ENCODE data around the gene ACOXL. TPM values are rescaled to one million over a fixed set of nuclear protein-coding genes. Genes with fewer than 3 reads are reported as not detected.

Gene ACOXL
- total RNA-seq, 2 experiments from 2014 or later = 0.26 to 0.41 TPM

DNA sequence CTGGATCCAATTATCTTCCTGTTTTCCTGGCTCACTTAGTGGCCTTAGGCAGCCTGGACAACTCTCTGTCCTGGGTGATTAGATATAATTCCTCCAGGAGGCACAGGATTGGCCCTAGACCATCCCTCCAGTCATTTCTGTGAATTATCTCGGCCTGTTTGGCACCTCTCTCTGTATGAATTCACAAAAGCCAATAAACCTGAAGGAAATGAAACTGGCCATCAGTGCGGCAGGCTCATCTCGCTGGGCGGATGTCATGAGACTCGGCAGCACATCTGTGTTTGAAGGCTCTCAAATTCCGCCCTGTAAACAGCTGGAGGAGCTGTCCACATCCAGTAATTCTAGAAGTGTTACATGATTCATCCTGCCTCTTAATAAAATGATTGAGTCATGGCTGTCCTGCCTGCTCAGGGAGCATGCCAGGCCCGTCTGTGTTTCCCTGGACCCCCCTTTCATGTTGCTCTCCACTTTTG lies 38.6 kb downstream of the ACOXL start:
- POLR2A ChIA-PET = no interaction called here
- Mint-ChIP-seq H3K4me1 (ENCODE audit: low read depth) (no peaks in the 10 kb centered on the region), H3K27me3 (peaks cover 33% of the 10 kb centered on the region), H3K9me3 (no peaks in the 10 kb centered on the region), H3K36me3 (no peaks in the 10 kb centered on the region), H3K4me3 (no peak overlapping the region), H3K27ac (no peak overlapping the region)
- intact Hi-C loops (cut with micrococcal nuclease) = no loop called here
- no peak for DNase-seq
- CTCF ChIA-PET = no interaction called here

DNA sequence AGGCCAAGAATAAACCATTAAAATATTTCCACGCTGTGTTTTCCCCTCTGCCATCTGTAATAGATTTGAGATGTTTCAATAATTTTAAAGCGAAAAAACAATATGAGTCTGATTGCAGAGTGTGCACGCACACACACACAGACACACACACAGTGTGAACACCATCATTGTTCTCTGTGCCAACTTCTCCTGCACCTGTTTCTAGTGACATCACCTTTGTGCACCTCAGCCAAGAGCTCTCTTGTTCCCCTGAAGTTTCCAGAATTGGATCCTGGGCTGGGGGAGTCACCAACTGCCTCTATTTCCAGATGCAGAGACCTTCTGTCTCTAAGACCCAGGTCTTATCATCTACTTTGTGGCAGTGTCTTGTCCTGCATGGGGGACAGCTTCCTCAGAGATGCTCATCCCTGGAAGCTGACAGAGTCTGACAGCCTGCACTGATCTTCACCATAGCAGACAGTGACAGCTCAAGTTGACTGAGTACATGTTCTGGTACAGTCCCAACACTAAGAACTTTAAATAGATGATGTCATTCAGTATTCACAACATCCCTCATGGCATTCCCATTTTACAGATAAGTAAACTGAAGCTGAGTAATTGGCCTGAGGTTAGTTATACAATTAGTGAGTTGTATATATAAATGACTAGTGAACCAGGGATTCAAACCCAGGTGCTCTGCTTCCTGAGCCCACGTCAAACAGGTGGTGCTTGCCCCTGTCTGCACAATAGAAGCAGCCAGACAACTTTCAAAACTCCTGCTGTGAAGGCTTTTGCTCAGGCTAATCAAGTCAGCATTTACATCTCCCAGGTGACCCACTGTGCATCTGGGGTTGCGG lies 39.4 kb downstream of the ACOXL start:
- CTCF ChIA-PET = interaction anchor here (2.0 kb wide), 1 partner anchor 16 kb away, joined by 7 read pairs; no protein-coding TSS in a partner anchor
- intact Hi-C loops (cut with micrococcal nuclease) = no loop called here
- Mint-ChIP-seq H3K9me3 (no peaks in the 10 kb centered on the region), H3K4me3 (no peak overlapping the region), H3K36me3 (no peaks in the 10 kb centered on the region), H3K27me3 (peaks cover 34% of the 10 kb centered on the region), H3K27ac (no peak overlapping the region), H3K4me1 (ENCODE audit: low read depth) (no peaks in the 10 kb centered on the region)
- DNase-seq = no peak
- POLR2A ChIA-PET = no interaction called here

DNA sequence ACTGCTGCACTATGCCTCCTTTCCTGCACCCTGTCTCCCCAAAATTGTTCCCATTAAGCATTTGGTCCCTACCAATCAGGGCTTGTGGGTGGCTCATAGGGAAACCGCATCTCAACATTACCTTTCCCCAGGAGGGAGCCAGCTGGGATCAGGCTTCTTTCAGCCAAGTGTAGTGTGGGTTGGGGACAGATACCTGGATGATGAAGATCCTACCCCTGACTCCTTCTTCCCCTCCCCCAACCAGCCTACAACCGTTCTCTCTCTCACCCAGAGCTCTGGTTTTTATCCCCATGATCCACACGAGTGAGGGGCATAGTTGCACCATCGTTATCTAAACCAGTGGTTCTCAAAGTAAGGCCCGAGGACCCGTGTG lies 40.0 kb downstream of the ACOXL start:
- DNase-seq = no peak
- no peak overlapping the region for H3K27ac Mint-ChIP-seq
- H3K4me3 Mint-ChIP-seq = no peak overlapping the region
- intact Hi-C loops (cut with micrococcal nuclease) = no loop called here
- H3K36me3 Mint-ChIP-seq = no peaks in the 10 kb centered on the region
- no peaks in the 10 kb centered on the region for H3K9me3 Mint-ChIP-seq
- H3K4me1 Mint-ChIP-seq (ENCODE audit: low read depth) = no peaks in the 10 kb centered on the region
- CTCF ChIA-PET = interaction anchor here (1.2 to 2.0 kb wide), 2 partner anchors 17 to 18 kb away, joined by 4 to 7 read pairs; no protein-coding TSS in a partner anchor
- peaks cover 33% of the 10 kb centered on the region for H3K27me3 Mint-ChIP-seq
- POLR2A ChIA-PET = no interaction called here

DNA sequence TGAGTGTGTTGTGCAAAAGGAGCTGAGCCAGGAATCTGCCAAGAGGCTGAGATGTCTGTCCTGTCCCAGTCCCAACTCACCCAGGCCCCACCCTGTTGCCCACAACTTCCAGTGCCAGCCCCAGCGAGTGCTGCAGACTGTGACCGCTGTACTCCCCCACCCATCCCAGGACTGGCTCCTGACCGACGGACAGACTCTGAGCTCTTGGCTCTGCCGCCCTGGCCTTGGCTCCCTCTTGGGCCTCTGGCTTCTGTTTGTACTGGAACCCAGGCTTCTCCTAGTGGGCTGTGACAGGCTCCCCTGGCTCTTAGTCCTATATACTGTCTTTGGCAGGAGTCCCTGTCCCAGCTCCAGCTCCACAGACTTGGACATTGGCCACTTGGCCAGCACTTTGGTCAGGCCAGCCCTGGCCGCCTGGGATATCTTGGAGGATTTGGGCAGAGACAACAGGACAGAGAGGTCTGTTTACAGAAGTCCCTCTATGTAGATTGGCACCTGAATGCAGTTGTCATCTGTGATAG lies 41.1 kb downstream of the ACOXL start:
- Mint-ChIP-seq H3K4me3 (no peak overlapping the region), H3K27ac (no peak overlapping the region)
- CTCF ChIA-PET = interaction anchor here (0.9 to 2.0 kb wide), 3 partner anchors 16 to 38 kb away, joined by 3 to 7 read pairs (median 4); no protein-coding TSS in a partner anchor

DNA sequence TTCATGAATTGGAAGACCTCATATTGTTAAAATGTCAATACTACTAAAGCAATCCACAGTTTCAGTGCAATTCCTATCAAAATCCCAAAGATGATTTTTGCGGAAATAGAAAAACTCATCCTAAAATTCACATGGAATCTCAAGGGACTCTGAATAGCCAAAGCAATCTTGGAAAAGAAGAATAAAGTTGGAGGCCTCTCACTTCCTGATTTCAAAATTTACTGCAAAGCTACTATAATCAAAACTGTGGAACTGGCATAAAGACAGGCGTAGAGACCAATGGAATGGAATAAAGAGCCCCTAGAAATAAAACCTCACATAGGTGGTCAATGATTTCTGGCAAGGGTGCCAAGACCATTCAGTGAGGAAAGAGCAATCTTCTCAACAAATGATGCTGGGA lies 42.3 kb downstream of the ACOXL start:
- Mint-ChIP-seq H3K27me3 (peaks cover 33% of the 10 kb centered on the region), H3K27ac (no peak overlapping the region), H3K4me3 (no peak overlapping the region), H3K9me3 (no peaks in the 10 kb centered on the region), H3K4me1 (ENCODE audit: low read depth) (no peaks in the 10 kb centered on the region), H3K36me3 (no peaks in the 10 kb centered on the region)
- DNase-seq = no peak
- intact Hi-C loops (cut with micrococcal nuclease) = no loop called here
- ChIA-PET CTCF (no interaction called here), POLR2A (no interaction called here)

More for the DNA sequence above, 41.1 kb downstream of the ACOXL start:
- no peaks in the 10 kb centered on the region for H3K36me3 Mint-ChIP-seq
- POLR2A ChIA-PET = no interaction called here
- DNase-seq = no peak
- H3K4me1 Mint-ChIP-seq (ENCODE audit: low read depth) = no peaks in the 10 kb centered on the region
- peaks cover 34% of the 10 kb centered on the region for H3K27me3 Mint-ChIP-seq
- H3K9me3 Mint-ChIP-seq = no peaks in the 10 kb centered on the region
- intact Hi-C loops (cut with micrococcal nuclease) = no loop called here

DNA sequence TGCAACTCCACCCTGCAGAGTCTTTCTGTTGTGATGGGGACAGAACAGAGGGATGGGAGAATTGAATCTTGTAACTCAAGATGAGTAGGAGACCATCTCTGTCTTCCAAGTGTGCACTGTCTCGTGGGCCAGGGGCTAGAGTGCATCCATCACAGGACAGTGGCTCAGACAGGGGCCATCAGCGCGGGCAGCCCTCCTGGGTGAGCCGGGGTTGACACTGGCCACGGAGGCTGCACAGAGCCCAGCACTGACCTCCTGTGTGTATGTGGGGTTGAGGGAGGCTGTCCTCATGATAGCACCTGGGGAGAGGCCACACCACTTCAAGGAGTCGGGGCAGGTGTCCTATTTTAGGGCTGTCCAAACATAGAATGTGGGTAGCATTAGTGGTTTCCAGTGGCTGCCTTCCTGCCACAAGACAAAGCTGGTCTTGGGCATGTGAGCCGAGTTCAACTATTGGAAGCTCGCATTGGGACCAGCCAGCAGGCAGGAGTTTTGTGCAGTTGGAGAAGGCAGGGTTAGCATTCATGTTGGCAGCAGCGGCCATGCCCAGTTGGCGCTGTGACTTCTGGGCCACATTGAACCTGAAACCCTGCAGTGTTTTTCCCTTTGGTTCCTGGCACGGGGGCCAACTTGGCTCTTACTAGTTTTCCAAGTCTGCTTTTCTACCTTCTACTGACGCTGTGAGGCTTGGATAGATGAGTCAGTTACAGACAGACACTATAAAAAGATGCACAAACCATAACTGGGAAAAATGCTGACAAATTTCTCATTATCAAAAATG lies 45.3 kb downstream of the ACOXL start:
- H3K27ac Mint-ChIP-seq = no peak overlapping the region

DNA sequence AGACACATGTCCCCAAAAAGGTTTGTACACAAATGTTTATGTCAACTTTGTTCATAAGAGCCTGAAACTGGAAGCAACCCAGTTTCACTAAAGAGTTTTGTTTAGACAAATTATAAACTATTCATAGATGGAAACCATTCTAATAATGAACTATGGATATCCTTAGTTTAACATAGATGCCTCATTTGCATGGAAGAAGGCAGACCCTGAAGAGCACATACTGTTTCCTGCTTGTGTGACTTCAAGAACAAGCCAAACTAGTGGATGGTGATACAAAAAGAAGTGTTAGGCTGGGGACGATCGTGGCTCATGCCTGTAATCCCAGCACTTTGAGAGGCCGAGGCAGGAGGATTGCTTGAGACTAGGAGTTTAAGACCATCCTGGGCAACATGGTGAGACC lies 48.1 kb downstream of the ACOXL start:
- ChIA-PET CTCF (interaction anchor here (0.7 kb wide), 1 partner anchor 931 kb away, joined by 5 read pairs; no protein-coding TSS in a partner anchor), POLR2A (no interaction called here)
- H3K27ac Mint-ChIP-seq = no peak overlapping the region
- no peaks in the 10 kb centered on the region for H3K4me1 Mint-ChIP-seq (ENCODE audit: low read depth)
- no peak overlapping the region for H3K4me3 Mint-ChIP-seq
- no peaks in the 10 kb centered on the region for H3K36me3 Mint-ChIP-seq
- intact Hi-C loops (cut with micrococcal nuclease) = no loop called here
- no peak for DNase-seq
- peaks cover 31% of the 10 kb centered on the region for H3K27me3 Mint-ChIP-seq
- H3K9me3 Mint-ChIP-seq = peaks cover 2% of the 10 kb centered on the region

More for the DNA sequence above, 45.3 kb downstream of the ACOXL start:
- ChIA-PET POLR2A (no interaction called here), CTCF (no interaction called here)
- Mint-ChIP-seq H3K4me1 (ENCODE audit: low read depth) (no peaks in the 10 kb centered on the region), H3K9me3 (no peaks in the 10 kb centered on the region), H3K36me3 (no peaks in the 10 kb centered on the region), H3K27me3 (peaks cover 34% of the 10 kb centered on the region), H3K4me3 (no peak overlapping the region)
- intact Hi-C loops (cut with micrococcal nuclease) = no loop called here
- DNase-seq = no peak

DNA sequence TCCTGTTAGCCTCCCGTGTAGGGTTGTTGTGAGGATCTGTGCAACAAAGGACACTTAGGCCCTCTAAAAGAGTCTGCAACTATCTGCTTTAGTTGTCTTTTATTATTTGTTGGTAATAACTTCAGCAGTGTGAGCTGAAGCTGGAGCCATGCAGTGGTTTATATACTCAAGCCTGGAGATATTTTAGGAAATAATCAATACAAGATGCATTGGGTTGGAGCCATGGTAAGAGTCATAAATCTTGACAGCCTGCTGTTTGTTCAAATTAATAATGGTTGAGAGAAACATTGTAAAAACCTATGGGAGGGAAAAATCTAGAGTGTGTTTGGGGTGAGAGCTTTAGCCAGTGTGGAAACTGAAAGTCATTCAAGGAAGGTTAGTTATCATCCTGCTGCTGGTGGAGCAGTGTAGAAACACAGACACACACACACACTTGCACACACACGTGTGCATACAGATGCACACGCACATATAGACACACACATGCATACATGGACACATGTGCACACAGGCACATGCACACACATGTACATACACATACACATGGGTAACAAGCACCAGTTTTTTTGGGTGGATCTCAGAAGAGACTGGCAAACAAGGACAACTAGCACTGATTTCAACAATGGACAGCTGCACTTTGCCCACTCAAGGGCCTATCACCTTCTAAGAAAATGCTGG lies 51.0 kb downstream of the ACOXL start:
- Mint-ChIP-seq H3K4me3 (no peak overlapping the region), H3K27me3 (peaks cover 33% of the 10 kb centered on the region), H3K36me3 (no peaks in the 10 kb centered on the region), H3K4me1 (ENCODE audit: low read depth) (no peaks in the 10 kb centered on the region), H3K9me3 (peaks cover 2% of the 10 kb centered on the region), H3K27ac (no peak overlapping the region)
- intact Hi-C loops (cut with micrococcal nuclease) = no loop called here
- no peak for DNase-seq
- ChIA-PET CTCF (no interaction called here), POLR2A (no interaction called here)

DNA sequence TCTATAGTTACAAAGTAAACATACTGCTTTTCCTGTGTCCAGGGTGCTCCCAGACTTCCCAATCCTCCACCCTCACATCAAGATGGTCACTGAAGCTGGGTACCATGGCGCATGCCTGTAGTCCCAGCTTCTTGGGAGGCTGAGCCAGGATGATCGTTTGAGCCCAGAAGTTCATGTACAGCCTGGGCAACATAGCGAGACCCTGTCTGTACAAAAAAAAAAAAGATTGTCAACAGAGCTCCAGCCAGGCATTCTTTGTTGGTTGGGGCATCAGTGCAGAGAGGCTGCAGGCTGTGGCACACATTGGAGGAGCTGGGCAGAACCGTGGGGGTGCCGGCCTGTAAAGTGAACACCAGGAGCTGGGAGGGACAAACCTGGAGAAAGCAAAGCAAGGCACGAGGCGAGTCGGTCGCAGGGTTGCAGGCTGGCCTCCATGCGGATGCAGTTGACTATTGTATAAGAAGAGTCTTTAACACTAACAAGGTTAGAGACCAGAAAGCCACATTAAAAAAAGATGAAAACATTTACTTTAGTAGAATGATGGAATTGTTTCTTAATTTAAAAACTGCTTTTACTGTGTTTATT lies 51.8 kb downstream of the ACOXL start:
- intact Hi-C loops (cut with micrococcal nuclease) = no loop called here
- no peaks in the 10 kb centered on the region for H3K36me3 Mint-ChIP-seq
- POLR2A ChIA-PET = no interaction called here
- H3K9me3 Mint-ChIP-seq = peaks cover 2% of the 10 kb centered on the region
- CTCF ChIA-PET = no interaction called here
- DNase-seq = no peak
- no peaks in the 10 kb centered on the region for H3K4me1 Mint-ChIP-seq (ENCODE audit: low read depth)
- H3K27me3 Mint-ChIP-seq = peaks cover 30% of the 10 kb centered on the region
- H3K27ac Mint-ChIP-seq = no peak overlapping the region
- no peak overlapping the region for H3K4me3 Mint-ChIP-seq

DNA sequence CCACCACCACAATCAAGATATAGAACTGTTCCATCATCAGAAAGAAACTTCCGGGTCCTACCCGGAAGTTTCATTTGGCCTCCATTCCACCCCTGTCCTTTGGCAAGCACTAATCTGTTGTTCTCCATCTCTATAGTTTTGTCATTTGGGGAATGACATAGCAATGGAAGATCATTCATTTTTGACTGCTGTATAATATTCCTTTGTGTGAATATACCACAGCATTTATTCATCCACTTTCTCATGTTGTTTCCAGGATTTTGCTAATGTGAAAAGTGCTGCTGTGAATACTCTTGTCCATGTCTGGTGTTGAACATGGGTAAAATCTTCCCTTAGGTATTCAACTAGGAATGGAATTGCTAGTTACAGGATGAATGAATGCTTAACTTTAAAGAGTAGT lies 53.1 kb downstream of the ACOXL start:
- peaks cover 31% of the 10 kb centered on the region for H3K27me3 Mint-ChIP-seq
- H3K27ac Mint-ChIP-seq = no peak overlapping the region
- H3K9me3 Mint-ChIP-seq = peaks cover 2% of the 10 kb centered on the region
- no peaks in the 10 kb centered on the region for H3K4me1 Mint-ChIP-seq (ENCODE audit: low read depth)
- H3K4me3 Mint-ChIP-seq = no peak overlapping the region
- H3K36me3 Mint-ChIP-seq = no peaks in the 10 kb centered on the region
- intact Hi-C loops (cut with micrococcal nuclease) = no loop called here
- POLR2A ChIA-PET = no interaction called here
- no peak for DNase-seq
- CTCF ChIA-PET = no interaction called here

DNA sequence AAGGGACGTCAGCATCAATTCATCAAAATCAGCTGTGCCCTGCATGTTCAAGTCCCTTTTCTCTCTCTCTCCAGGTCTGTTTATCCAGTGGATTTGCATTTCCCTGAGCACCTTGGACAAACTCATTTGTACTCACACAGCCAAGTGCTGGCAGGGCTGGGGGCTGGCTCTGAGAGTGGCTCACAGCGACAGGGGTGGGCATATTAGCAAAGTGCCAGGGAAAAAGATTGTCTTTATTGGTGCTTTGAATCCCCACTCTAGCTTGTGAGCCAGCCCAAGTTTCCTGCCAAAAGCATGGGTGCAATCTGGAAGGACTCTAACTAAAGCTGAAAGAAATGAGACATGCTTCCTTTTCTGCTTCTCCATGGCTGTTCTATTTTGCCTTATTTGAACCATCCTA lies 56.6 kb downstream of the ACOXL start:
- intact Hi-C loops (cut with micrococcal nuclease) = no loop called here

DNA sequence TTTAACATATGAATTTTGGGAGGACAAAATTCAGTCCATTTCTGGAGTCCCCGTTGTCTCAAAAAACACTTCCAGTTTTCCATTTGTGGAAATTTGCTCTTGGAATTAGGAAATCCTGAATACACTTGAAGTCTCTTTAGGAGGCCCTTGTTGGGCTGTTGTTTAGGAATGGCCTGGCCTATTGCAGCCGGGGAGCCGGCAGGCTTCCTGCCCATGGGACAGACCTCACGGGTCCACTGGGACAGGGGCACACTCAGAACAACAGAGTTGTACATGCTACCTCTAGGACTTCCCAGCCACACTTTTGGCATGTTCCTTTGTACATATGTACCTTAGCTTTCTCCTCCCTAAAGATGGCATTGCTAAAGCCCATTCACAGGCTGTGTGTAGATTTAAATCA lies 57.3 kb downstream of the ACOXL start:
- no peak overlapping the region for H3K4me3 Mint-ChIP-seq
- no peak for DNase-seq
- ChIA-PET CTCF (interaction anchor here (0.7 kb wide), 1 partner anchor 17 kb away, joined by 4 read pairs; no protein-coding TSS in a partner anchor), POLR2A (no interaction called here)
- peaks cover 52% of the 10 kb centered on the region for H3K27me3 Mint-ChIP-seq
- intact Hi-C loops (cut with micrococcal nuclease) = no loop called here
- peaks cover 2% of the 10 kb centered on the region for H3K9me3 Mint-ChIP-seq
- no peaks in the 10 kb centered on the region for H3K4me1 Mint-ChIP-seq (ENCODE audit: low read depth)
- H3K36me3 Mint-ChIP-seq = no peaks in the 10 kb centered on the region
- H3K27ac Mint-ChIP-seq = no peak overlapping the region

More for the DNA sequence above, 56.6 kb downstream of the ACOXL start:
- H3K9me3 Mint-ChIP-seq = peaks cover 2% of the 10 kb centered on the region
- peaks cover 46% of the 10 kb centered on the region for H3K27me3 Mint-ChIP-seq
- H3K27ac Mint-ChIP-seq = no peak overlapping the region
- no peak for DNase-seq
- ChIA-PET CTCF (no interaction called here), POLR2A (no interaction called here)
- no peaks in the 10 kb centered on the region for H3K4me1 Mint-ChIP-seq (ENCODE audit: low read depth)
- no peak overlapping the region for H3K4me3 Mint-ChIP-seq
- H3K36me3 Mint-ChIP-seq = no peaks in the 10 kb centered on the region
